HepG2 (cell line): ENCODE results near the gene OBI1. TPM values are rescaled to one million over a fixed set of nuclear protein-coding genes. Genes with fewer than 3 reads are reported as not detected.
A peak's percentile ranks its signal among the peaks of the same experiment; 100 is the strongest.

Source experiments
- ATAC-seq: fragments of 200-7000 bp; cut with Tn5 transposase; 3 replicates; pipeline ENCODE4 v1.9.1; 2020; ENCODE audit warnings: mild to moderate bottlenecking, moderate library complexity
- BruUV-seq: library from RNA; stranded (reverse); fragments of 400-500 nt; replicated peaks from 2 replicates; lab custom pipeline; 2021; lab: Mats Ljungman, UMichigan
- CTCF ChIA-PET: fragments of 300-600 bp; formaldehyde crosslinking; extraction: SDS; loops from one replicate; lab custom pipeline; 2021; ENCODE audit warnings: low total read pairs, inconsistent platforms, low intra/inter-chr PET ratio; lab: Yijun Ruan, JAX
- POLR2A ChIA-PET: fragments of 350-600 bp; sonication (Branson Sonifier 250); formaldehyde crosslinking; loops from one replicate; lab custom pipeline; 2020; ENCODE audit warnings: antibody characterized with exemption, inconsistent platforms; lab: Yijun Ruan, JAX
- DNase-seq: peaks from one replicate; pipeline ENCODE4 v3.0.0-alpha.2; 2015; ENCODE audit warnings: low spot score
- FAIRE-seq: peaks from 3 replicates; lab custom pipeline; 2011; peaks lifted over from hg19 to GRCh38; lab: Jason Lieb, UNC
- H2AFZ ChIP-seq: one replicate; pipeline ENCODE4 v1.6.1; 2011; ENCODE audit warnings: low read length, inconsistent platforms
- H3K27ac ChIP-seq: fragments of 300-600 bp; 3 replicates; pipeline ENCODE4 v1.8.0; 2011; ENCODE audit warnings: mixed run types, mild to moderate bottlenecking, mixed read lengths, low read length, inconsistent platforms; ENCODE audit not compliant: insufficient read depth; ENCODE audit errors: extremely low read length
- H3K27me3 ChIP-seq, 2 experiments: fragments of 200-600 bp in 1 of 2; 2 replicates in 1 of 2; 3 replicates in 1 of 2; pipeline versions ENCODE4 v1.6.0 to v1.8.0; 2011; ENCODE audit warnings: low read length in 2 of 2, mild to moderate bottlenecking in 2 of 2, moderate library complexity in 2 of 2, inconsistent platforms in 1 of 2; ENCODE audit not compliant: insufficient read depth in 2 of 2, control insufficient read depth in 1 of 2
- H3K36me3 ChIP-seq, 2 experiments: fragments of 200-600 bp in 1 of 2; replicated peaks in 1 of 2; 2 replicates in 1 of 2; 3 replicates in 1 of 2; pipeline versions ENCODE4 v1.5.1 to v1.8.0; 2011; ENCODE audit warnings: low read length in 2 of 2, inconsistent platforms in 1 of 2; ENCODE audit not compliant: insufficient read depth in 2 of 2, control insufficient read depth in 1 of 2
- H3K4me1 ChIP-seq: 2 replicates; pipeline ENCODE4 v1.5.1; 2012; ENCODE audit warnings: low read length, inconsistent platforms; ENCODE audit not compliant: insufficient read depth
- H3K4me2 ChIP-seq: 2 replicates; pipeline ENCODE4 v1.6.0; 2011; ENCODE audit warnings: low read depth, low read length, inconsistent platforms
- H3K4me3 ChIP-seq, 3 experiments: fragments of 200-600 bp in 1 of 3; sonication (generic), shearing (Covaris generic) in 1 of 3; replicated peaks in 1 of 3; 2 replicates each; pipeline ENCODE4 v1.5.1; 2011 to 2016; ENCODE audit warnings: low read length in 3 of 3, inconsistent platforms in 2 of 3, low read depth in 2 of 3, mild to moderate bottlenecking in 2 of 3, control low read depth in 1 of 3, mixed read lengths in 1 of 3; ENCODE audit not compliant: insufficient read depth in 1 of 3
- H3K79me2 ChIP-seq: one replicate; pipeline ENCODE4 v1.6.1; 2011; ENCODE audit warnings: low read length, inconsistent platforms; ENCODE audit not compliant: insufficient read depth
- H3K9ac ChIP-seq: 2 replicates; pipeline ENCODE4 v1.6.0; 2011; ENCODE audit warnings: mild to moderate bottlenecking, low read depth, low read length, inconsistent platforms; ENCODE audit not compliant: insufficient read depth
- H3K9me3 ChIP-seq: 2 replicates; pipeline ENCODE4 v1.5.1; 2012; ENCODE audit warnings: mild to moderate bottlenecking, low read length
- H4K20me1 ChIP-seq: 2 replicates; pipeline ENCODE4 v1.6.0; 2011; ENCODE audit warnings: inconsistent platforms, mild to moderate bottlenecking, low read length, moderate library complexity; ENCODE audit not compliant: insufficient read depth
- CBX2 ChIP-seq, 2 experiments: fragments of 200-600 bp in 1 of 2; sonication (generic); formaldehyde crosslinking in 1 of 2; IDR thresholded peaks; 2 replicates each; pipeline versions ENCODE4 v1.7.0 to v1.8.1; 2018 to 2022; ENCODE audit warnings: low read depth in 2 of 2, low read length in 1 of 2, mild to moderate bottlenecking in 1 of 2, missing genetic modification reagents in 1 of 2
- KDM3A ChIP-seq: IDR thresholded peaks from 2 replicates; pipeline ENCODE4 v1.6.1; 2018; ENCODE audit warnings: low read depth, missing compliant biosample characterization
- MAFK ChIP-seq, 2 experiments: IDR thresholded peaks in 1 of 2; conservative IDR thresholded peaks in 1 of 2; 2 replicates each; pipeline ENCODE4 v1.6.1; 2011; ENCODE audit warnings: improper control_type of control experiment in 2 of 2, low read length in 2 of 2
- TERF1 ChIP-seq: sonication (generic); formaldehyde crosslinking; IDR thresholded peaks from 2 replicates; pipeline ENCODE4 v1.8.0; 2022; ENCODE audit warnings: mild to moderate bottlenecking, missing genetic modification reagents, moderate library complexity
- ZNF496 ChIP-seq: sonication (generic); formaldehyde crosslinking; IDR thresholded peaks from 2 replicates; pipeline ENCODE4 v1.8.1; 2023; ENCODE audit warnings: mild to moderate bottlenecking, moderate library complexity, missing genetic modification reagents; ENCODE audit not compliant: insufficient replicate concordance
- WGBS: methylation state at CpG from one replicate; pipeline ENCODE4 v1.1.6; 2017; ENCODE audit warnings: low lambda C conversion rate; 5-methylcytosine and 5-hydroxymethylcytosine counted together
- in situ Hi-C: cut with HindIII; loops from 2 replicates; pipeline ENCODE4 v1.10.0; 2017; ENCODE audit warnings: low pct_unique_long_range_greater_than_20kb; ENCODE audit not compliant: extremely low pct_ligation_motif_present
- intact Hi-C: fragments of 100-400 bp; cut with micrococcal nuclease; formaldehyde crosslinking; loops from one replicate; pipeline ENCODE4 v1.10.0; 2022; ENCODE audit not compliant: unreplicated experiment
- polyA plus RNA-seq, 8 experiments: library from polyadenylated mRNA; depleted of rRNA in 3 of 8; stranded (reverse) in 7 of 8; unstranded in 1 of 8; fragments of >200 nt; fragmentation: Illumina TruSeq in 4 of 8; extraction: Trizol in 4 of 8; gene quantifications; 2 replicates each; pipeline versions ENCODE4 v1.2.1 to v1.2.3, GENCODE V29; 2011 to 2016; ENCODE audit warnings: low read depth in 4 of 8, missing spikeins in 1 of 8, mixed read lengths in 1 of 8; ENCODE audit not compliant: insufficient read depth in 1 of 8
- total RNA-seq, 5 experiments: library from RNA; depleted of rRNA; stranded (reverse); fragments of >200 nt; fragmentation: Illumina TruSeq; extraction: Trizol; gene quantifications; 2 replicates each; pipeline ENCODE4 v1.2.3, GENCODE V29; 2016; ENCODE audit warnings: low read depth in 1 of 5

The OBI1 gene
- total and polyA plus RNA-seq, 2 of the 13 experiments (the other 11 are each of a cell fraction or from before 2014, with no cell fraction given) = 7.8 to 23.5 TPM

GRCh38 chr13:78598966-78599644 lies 59.9 kb downstream of the OBI1 start:
- 35% methylated on average over 5 of the region's 5 CpGs for WGBS
- TF ChIP-seq ZNF496 (CRISPR knock-in tag) (no peak), KDM3A (CRISPR knock-in tag) (no peak), MAFK (conservative IDR thresholded peaks at IDR 0.05 in 1 of 2, IDR thresholded peaks at IDR 0.05 in 1 of 2; ENCODE audit: low read length in 2 of 2) (0 out of 4 replicates have a peak, but pooled peaks of 1 of the 2 experiments have one; percentile 16)
- no peak for DNase-seq
- FAIRE-seq = no peak
- peaks cover 0 to 46% of the 10 kb centered on the region in 2 experiments; a peak in 3 of 5 replicates for H3K27me3 ChIP-seq
- no peak overlapping the region for H3K4me3 ChIP-seq
- intact Hi-C loops = no loop called here
- H3K4me2 ChIP-seq = no peak overlapping the region
- no peaks in the 10 kb centered on the region for H3K36me3 ChIP-seq
- no TSS peak for BruUV-seq
- no peak overlapping the region for H3K27ac ChIP-seq
- in situ Hi-C loops = no loop called here
- no peak overlapping the region for H2AFZ ChIP-seq
- H3K9me3 ChIP-seq = no peaks in the 10 kb centered on the region
- H3K9ac ChIP-seq = no peak overlapping the region
- no peaks in the 10 kb centered on the region for H3K79me2 ChIP-seq
- H4K20me1 ChIP-seq = no peaks in the 10 kb centered on the region
- peaks cover 21% of the 10 kb centered on the region for H3K4me1 ChIP-seq
- ATAC-seq = no peak
- POLR2A ChIA-PET = no interaction called here
- CTCF ChIA-PET = no interaction called here

GRCh38 chr13:78598116-78598781 lies 60.7 kb downstream of the OBI1 start:
- DNase-seq = no peak
- Histone ChIP-seq H3K79me2 (no peaks in the 10 kb centered on the region), H3K36me3 (no peaks in the 10 kb centered on the region), H3K9ac (no peak overlapping the region), H3K4me1 (peaks cover 15% of the 10 kb centered on the region), H3K9me3 (no peaks in the 10 kb centered on the region), H3K27ac (no peak overlapping the region), H4K20me1 (no peaks in the 10 kb centered on the region), H3K27me3 (peaks cover 0 to 45% of the 10 kb centered on the region in 2 experiments; a peak in 2 of 5 replicates), H2AFZ (no peak overlapping the region), H3K4me3 (no peak overlapping the region), H3K4me2 (no peak overlapping the region)
- no peak for ATAC-seq
- in situ Hi-C loops = no loop called here
- WGBS = 13% methylated on average over 3 of the region's 3 CpGs
- CTCF ChIA-PET = no interaction called here
- intact Hi-C loops = no loop called here
- TF ChIP-seq CBX2 (IDR thresholded peaks at IDR 0.05; ENCODE audit: low read depth, low read length) (peak; percentile 62; the same call in 1 of the 2 replicates), CBX2 (CRISPR knock-in tag; IDR thresholded peaks at IDR 0.05; ENCODE audit: low read depth) (no peak), TERF1 (CRISPR knock-in tag) (no peak)
- no peak for FAIRE-seq
- POLR2A ChIA-PET = no interaction called here
- BruUV-seq = no TSS peak
